ENCODE measurements around the gene ITGA5. TPM values are rescaled to one million over a fixed set of nuclear protein-coding genes. Genes with fewer than 3 reads are reported as not detected.

ITGA5 gene
- total and polyA plus RNA-seq, 2 of the 13 experiments (the other 11 are each of a cell fraction or from before 2014, with no cell fraction given), result 0.20 to 0.40 TPM

GRCh38 chr12:54351341-54351740 is 67.7 kb downstream of the ITGA5 start:
- H3K4me2 ChIP-seq (ENCODE audit: low read depth, low read length), result no peak overlapping the region
- H3K79me2 ChIP-seq (ENCODE audit: insufficient read depth, low read length), result no peaks in the 10 kb centered on the region
- no peak overlapping the region for H3K9ac ChIP-seq (ENCODE audit: insufficient read depth, low read depth, low read length)
- no peaks in the 10 kb centered on the region for H3K9me3 ChIP-seq (ENCODE audit: low read length)
- no peak overlapping the region for H3K27ac ChIP-seq (ENCODE audit: extremely low read length, insufficient read depth, low read length)
- DNase-seq (ENCODE audit: low spot score) (no peak), ATAC-seq (no peak), FAIRE-seq (no peak)
- TF ChIP-seq PAWR (CRISPR knock-in tag; IDR thresholded peaks at IDR 0.05; ENCODE audit: borderline replicate concordance), result no peak
- TF ChIP-seq FLYWCH1 (CRISPR knock-in tag; IDR thresholded peaks at IDR 0.05), result no peak
- TF ChIP-seq TRIM22 (IDR thresholded peaks at IDR 0.05), result no peak
- no peak for TF ChIP-seq ZNF549 (CRISPR knock-in tag; IDR thresholded peaks at IDR 0.05)
- no peak for TF ChIP-seq ZNF678 (CRISPR knock-in tag; IDR thresholded peaks at IDR 0.05)
- no peak for TF ChIP-seq ZNF703 (CRISPR knock-in tag; IDR thresholded peaks at IDR 0.05; ENCODE audit: borderline replicate concordance)
- TF ChIP-seq ZNF772 (CRISPR knock-in tag; IDR thresholded peaks at IDR 0.05), result no peak
- no peak for TF ChIP-seq GZF1 (CRISPR knock-in tag; IDR thresholded peaks at IDR 0.05)
- no peak for TF ChIP-seq ZBTB44 (CRISPR knock-in tag; IDR thresholded peaks at IDR 0.05)
- TF ChIP-seq GRHL1 (CRISPR knock-in tag; conservative IDR thresholded peaks at IDR 0.05), result no peak
- TF ChIP-seq, protein P1, sequence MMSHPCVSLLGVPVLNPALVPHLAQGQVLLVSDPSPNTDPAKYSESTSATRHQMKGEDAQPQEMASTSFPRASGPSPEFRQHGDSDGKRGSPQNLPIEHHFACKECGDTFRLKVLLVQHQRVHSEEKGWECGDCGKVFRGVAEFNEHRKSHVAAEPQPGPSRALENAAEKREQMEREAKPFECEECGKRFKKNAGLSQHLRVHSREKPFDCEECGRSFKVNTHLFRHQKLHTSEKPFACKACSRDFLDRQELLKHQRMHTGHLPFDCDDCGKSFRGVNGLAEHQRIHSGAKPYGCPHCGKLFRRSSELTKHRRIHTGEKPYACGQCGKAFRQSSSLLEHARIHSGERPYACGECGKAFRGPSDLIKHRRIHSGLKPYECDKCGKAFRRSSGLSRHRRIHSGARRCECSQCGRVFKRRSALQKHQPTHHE (CRISPR knock-in tag; IDR thresholded peaks at IDR 0.05; ENCODE audit: borderline replicate concordance), result no peak
- TF ChIP-seq ZNF510 (CRISPR knock-in tag; IDR thresholded peaks at IDR 0.05; ENCODE audit: low read depth), result no peak
- no peak for TF ChIP-seq ZBTB43 (CRISPR knock-in tag; conservative IDR thresholded peaks at IDR 0.05)
- ChIA-PET CTCF (ENCODE audit: low intra/inter-chr PET ratio, low total read pairs) (no interaction called here), POLR2A (interaction anchor here (1.0 kb wide), 1 partner anchor 71 kb away, joined by 3 read pairs; the partner anchor contains the start of genes CBX5 and HNRNPA1)
- 94% methylated on average over 4 of the region's 4 CpGs for WGBS (ENCODE audit: low lambda C conversion rate)
- no peaks in the 10 kb centered on the region for H4K20me1 ChIP-seq (ENCODE audit: insufficient read depth, low read length)
- in situ Hi-C loops (cut with HindIII; ENCODE audit: extremely low pct_ligation_motif_present, low pct_unique_long_range_greater_than_20kb) (no loop called here), intact Hi-C loops (cut with micrococcal nuclease; ENCODE audit: unreplicated experiment) (no loop called here)
- no peaks in the 10 kb centered on the region for H3K27me3 ChIP-seq (ENCODE audit: control insufficient read depth in 1 of 2, insufficient read depth in 2 of 2, low read length in 2 of 2)
- TSS peak; percentile 54 for BruUV-seq (replicated peaks)
- H3K4me1 ChIP-seq (ENCODE audit: insufficient read depth, low read length), result peaks cover 26% of the 10 kb centered on the region
- H2AFZ ChIP-seq (ENCODE audit: low read length), result no peak overlapping the region
- peaks cover 24 to 45% of the 10 kb centered on the region in 2 experiments for H3K36me3 ChIP-seq (replicated peaks in 1 of 2; ENCODE audit: control insufficient read depth in 1 of 2, insufficient read depth in 2 of 2, low read length in 2 of 2)
- H3K4me3 ChIP-seq (replicated peaks in 1 of 3; ENCODE audit: insufficient read depth in 1 of 3, low read depth in 2 of 3, low read length in 3 of 3), result no peak overlapping the region
